SK-N-DZ (cell line): ENCODE measurements around the gene EFHB. TPM values are rescaled to one million over a fixed set of nuclear protein-coding genes. Genes with fewer than 3 reads are reported as not detected.
"Not testable (repeated sequence)": the region's sequence is repeated elsewhere in the genome, so short reads cannot be mapped to it uniquely, and the experiment has no call there.

Experiments used
- DNase-seq: peaks from one replicate; pipeline ENCODE4 v3.0.0-alpha.2; 2015; ENCODE audit warnings: low spot score
- polyA plus RNA-seq, 2 experiments: library from polyadenylated mRNA; depleted of rRNA; stranded (reverse); fragments of >200 nt; gene quantifications; 2 replicates each; pipeline ENCODE4 v1.2.3, GENCODE V29; 2014

EFHB gene, protein sequence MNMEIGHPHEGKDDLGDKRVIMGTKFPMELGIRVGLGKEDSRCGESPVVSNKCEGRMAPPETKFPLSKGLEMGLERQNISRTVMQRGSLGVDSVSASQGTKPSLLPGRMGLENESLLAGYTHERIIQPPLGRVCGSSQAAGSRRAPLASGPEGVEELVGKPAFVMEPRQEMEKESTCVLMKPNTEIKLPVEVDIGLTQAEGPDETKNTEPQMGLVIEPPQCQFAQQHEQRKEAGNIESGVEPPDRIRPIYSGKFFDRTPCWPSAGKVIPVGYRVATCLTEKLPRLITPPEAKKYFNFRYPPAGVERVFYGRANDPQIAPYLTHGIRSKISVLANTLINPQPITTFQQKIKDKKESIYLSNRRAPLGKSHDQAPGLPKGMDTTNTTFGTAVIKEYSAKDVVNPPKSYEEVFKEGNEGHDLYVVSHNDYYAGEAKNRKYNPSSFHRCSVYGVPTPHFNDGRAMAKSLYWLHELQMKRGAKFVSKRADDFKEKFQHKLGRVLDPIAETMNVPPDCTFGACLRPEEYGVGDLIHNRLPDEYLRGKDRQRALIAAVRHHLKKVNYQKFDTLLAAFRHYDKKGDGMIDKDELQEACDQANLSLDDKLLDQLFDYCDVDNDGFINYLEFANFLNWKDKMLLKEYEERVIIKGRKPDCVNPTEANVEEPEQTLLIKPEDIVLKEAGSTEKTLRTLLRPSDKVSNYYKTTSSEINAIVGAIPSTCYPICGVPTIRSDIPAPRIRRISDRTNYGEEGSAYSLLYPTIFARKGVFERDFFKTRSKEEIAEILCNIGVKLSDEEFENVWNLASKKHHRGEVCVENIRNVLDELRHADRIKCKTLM
- polyA plus RNA-seq (2014; cell fraction: cytosol; rRNA removed) = 0.08 and 0.34 TPM in 2 replicates
- polyA plus RNA-seq (2014; cell fraction: nucleus; rRNA removed) = 0.05 TPM in 1 of 2 replicates, not detected in the other

DNA sequence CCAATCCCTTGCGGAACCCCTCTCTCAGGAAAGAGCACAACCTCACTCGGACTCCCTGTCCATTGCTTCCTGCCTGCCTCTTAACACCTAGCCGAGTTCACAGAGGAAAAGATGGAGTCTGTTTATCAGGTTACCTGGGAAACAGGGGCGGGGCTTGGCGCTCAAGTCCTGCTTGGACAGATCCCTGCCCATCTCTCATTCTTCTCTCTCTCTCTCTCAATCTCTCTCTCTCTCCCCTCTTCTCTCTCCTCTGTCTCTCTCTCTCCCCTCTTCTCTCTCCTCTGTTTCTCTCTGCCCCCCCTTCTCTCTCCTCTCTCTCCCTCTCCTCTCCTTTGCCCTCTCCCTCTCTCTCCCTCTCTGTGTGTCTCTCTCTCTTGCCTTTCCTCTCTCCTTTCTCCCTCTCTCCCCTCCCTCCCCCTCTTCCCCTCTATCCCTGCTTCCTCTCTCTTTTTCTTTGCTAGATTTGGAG, at the start of gene EFHB:
Gene EFHB (minus strand): TSS at position 120 of the 469 bp plus-strand sequence. CDS start 199 bp downstream, outside the sequence.
- DNase-seq = peak; percentile 63

DNA sequence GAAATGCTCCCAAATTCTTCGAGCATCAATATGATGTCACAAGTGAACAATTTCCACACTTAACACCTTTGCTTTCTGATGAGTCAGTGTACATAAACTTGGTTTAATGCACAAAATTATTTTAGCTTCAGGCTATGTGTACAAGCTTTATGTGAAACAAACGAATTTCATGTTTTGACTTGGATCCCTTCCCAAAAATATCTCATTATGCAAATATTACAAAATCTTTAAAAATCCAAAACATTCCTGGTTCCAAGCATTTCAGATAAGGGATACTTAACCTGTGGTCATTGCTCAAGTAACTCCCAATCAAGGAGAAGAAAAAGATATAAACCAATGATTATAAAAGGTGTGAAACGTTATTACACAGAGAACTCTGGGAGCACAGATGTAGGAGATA, 38.0 kb upstream of the EFHB start:
- no peak for DNase-seq

DNA sequence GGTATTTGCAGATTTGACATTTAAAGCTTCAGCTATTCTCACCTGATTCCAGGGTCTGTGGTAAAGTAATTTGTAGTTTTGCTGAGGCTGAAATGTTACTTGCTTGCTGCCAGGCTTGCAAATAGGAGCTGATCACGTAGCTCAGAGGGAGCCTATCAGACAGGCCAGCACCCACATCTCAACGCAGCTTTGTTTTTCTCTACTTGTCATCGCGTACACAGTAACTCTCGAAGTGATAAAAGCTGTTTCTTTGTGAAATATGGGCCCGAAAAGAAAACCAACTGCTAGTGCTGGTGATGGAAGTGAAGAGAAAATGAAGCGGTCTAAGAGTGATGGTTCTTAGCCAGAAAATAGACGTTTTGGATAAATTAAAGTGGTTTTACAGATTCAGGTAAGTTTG, 36.3 kb upstream of the EFHB start:
- DNase-seq = no peak

DNA sequence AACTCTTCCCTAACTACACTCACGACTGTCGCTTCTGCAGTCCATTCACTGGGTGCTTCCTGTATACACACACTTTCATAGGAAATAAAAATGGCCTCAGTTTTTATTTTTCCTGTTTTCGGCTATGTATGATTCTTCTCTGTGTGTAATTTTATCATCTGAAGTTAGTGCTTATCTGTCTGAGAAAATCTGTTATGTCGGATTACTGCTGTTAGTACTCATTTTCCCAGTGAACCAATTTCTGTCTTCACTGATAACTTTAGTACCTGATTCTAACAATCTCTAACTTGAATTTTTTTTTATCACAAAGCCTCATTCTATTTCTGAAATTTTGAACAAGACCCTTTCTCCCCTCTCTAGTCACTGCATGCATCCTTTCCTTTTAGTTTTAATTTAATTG, 33.8 kb upstream of the EFHB start:
- no peak for DNase-seq

DNA sequence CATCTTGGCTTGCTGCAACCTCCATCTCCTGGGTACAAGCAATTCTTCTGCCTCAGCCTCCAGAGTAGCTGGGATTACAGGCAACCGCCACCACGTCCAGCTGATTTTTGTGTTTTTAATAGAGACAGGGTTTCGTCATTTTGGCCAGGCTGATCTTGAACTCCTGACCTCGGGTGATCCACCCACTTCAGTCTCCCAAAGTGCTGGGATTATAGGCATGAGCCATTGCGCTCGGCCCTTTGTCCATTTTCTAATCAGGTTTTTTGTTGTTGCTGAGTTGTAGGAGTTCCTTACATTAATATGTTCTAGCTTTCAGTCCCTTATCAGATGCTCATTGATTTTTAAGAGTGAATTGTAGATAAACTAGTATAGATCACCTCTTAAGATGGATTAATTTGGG, 33.2 kb upstream of the EFHB start:
- no peak for DNase-seq

DNA sequence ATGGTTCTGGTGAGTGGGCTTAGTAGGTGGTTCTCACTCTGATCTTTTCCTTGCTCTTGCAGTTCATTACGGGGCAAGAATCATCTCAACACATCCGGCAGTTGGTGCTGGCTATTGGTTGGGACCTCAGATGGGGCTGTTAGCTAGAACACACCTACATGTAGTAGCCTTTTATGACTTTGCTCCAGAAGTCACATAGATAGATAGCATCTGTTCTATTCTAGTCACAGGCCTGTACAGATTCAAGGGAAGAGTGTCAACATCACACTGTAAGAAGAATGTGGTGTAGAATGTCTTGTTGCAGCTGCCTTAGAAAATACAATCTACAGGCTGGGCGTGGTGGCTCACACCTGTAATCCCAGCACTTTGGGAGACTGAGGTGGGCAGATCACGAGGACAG, 27.9 kb upstream of the EFHB start:
- DNase-seq = no peak

DNA sequence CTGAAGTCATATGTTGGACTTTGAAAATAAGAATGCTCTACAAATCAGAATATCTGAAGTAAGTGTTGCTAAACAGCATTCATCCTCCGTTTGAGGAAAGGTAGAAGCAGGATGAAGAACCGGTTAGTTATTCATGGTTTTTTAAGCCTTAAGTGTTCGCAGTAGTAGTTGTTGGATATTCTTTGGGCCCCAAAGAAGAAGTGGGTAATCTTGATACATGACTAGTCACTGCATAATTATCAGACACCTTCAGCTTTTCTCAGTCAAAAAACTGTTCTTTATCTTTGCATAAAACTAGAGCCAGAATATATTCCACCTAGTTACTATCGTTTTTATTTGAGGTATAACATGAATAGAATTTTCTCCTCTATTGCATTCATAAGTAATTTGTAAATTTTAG, 26.7 kb upstream of the EFHB start:
- DNase-seq = no peak

DNA sequence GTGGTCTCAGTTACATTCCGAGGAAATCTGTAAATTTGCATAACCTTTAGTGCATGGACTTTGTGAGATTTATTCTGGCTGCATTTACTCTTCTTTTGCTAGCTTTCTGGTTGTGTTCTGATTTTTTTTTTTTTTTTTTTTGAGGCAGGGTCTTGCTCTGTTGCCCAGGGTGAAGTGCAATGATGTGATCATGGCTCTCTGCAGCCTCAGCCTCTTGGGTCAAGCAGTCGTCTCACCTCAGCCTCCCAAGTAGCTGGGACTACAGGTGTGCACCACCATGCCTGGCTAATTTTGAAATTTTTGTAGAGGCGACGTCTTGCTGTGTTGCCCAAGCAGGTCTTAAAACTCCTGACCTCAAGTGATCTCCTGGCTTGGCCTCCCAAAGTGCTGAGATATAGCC, 25.5 kb upstream of the EFHB start:
- DNase-seq = no peak

DNA sequence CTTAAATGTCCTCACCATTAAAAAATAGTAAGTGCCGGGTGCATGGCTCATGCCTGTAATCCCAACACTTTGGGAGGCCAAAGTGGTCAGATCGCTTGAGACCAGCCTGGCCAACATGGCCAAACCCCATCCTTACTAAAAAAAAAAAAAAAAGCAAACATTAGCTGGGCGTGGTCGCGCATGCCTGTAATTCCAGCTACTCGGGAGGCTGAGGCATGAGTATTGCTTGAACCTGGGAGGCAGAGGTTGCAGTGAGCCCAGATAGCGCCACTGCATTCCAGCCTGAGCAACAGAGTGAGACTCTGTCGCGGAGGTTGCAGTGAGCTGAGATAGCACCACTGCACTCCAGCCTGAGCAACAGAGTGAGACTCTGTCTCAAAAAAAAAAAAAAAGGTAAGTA, 23.3 kb upstream of the EFHB start:
- not testable (repeated sequence) for DNase-seq

DNA sequence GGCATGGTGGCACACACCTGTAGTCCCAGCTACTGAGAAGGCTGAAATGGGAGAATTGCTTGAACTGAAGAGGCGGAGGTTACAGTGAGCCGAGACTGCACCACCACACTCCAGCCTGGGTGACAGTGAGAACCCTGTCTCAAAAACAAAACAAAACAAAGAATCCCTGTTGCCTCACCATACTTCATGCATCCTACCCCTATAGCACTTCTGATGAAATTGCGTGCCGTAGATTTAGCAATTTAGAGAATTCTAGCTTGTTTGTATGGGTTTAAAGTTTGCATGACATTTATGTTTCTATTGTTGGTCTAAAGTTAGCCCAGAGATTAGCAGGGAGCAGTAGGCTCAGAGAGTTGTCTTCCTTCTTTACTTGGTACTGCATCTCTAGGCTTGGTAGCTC, 20.7 kb upstream of the EFHB start:
- no peak for DNase-seq

DNA sequence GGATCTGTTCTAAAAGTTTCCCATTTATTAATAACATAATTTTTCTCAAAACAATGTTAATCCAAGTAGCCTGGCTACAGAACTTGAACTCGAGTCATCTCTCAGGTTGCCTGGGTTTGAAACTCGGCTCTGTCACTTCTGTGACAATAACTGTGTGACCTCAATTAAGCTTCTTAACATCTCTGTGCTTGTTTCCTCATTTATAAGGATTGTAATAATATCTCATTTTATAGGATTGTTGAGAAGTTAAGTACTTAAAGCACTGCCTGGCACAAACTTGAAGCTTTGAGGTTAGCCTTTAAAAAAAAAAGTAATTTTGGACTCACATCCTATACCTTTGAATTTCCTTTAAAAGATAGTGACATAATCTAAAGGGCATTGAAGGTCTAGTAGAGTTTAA, 16.3 kb upstream of the EFHB start:
- DNase-seq = no peak

DNA sequence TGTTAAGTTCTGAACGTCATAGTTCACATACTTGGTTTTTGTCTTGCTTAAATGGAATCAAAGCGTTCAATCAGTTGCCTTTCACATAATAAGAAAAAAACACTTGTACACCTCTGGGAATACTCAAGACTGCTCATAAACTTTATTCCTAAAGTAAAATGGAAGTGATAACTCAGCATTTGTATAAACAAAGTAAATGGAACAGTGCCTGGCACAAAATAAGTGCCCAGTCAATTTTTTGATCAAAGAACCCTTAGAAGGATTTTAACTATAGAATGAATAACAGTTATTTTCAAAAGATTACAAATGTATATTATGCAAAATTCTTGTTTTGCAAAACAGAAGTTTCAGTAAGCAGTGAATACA, 14.2 kb upstream of the EFHB start:
- no peak for DNase-seq

DNA sequence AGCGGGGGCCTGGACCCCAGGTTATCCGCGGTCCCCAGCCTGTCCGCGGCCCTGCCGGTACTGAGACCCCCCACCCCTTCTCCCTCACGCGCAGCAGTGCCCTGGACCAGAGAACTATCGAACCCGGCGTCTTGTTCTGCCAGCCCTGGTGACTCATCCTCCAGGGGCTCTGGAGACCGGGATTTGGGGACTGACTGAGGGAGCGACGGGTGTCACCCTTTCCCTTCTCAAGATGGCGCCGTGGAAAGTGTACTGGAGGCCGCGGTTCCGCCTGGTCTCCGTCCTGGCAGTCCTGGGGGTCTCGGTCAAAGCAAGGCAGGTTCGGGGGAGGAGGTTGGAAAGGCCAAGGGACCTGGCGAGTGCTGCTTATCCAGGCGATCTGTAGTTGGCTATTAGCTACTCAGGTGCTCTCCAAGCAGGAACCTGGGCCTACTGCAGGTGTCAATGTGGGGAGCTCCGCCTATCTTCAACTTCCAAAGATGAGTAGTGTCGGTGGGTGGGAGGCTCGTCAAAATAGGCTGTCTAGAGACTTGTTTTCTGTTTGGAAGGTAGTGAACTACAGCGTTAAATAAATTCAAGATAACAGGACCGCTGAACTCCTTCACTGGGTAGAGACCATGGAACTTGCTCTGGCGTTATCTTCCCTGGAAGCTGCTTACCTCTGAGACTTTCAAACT, 13.7 kb upstream of the EFHB start:
- DNase-seq = peak; percentile 44

DNA sequence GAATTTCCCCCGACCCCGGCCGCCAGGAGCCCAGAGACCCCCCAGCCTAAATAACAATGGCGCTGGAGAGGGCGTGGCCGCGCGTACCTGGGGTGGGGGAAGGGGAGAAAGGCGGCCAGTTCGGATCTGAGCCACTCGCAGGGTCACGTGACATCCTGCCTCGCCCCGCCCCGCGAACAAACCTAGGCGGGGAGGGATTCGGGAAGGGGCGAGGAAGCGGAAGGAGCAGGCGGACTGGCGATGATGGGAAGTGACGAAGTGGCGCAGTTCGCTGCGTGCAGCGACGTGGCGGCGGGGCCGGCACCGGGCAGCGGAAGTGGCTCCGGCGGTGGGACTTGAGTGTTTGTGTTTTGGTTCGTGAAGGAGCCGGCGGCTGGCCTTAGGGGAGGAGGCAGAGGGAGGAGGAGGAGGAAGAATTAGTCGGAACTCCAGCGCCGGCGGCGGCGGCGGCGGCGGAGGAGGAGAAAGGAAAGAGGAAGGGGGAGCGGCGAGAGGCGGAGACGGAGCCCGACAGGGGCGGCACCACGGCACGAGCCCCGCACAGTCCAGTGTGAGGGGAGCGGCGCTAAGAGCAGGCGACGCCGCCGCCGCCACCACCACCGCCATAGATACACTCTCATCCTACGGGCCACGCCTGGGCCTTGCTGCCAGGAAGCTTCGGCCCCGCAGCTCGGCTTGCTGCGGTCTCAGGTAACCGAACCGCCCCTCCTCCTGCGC, 13.0 kb upstream of the EFHB start, which contains the start of gene RAB5A:
Gene RAB5A (plus strand): TSS at position 266 of the 717 bp plus-strand sequence. CDS start 3,802 bp downstream, outside the sequence.
- peak; percentile 99 for DNase-seq

DNA sequence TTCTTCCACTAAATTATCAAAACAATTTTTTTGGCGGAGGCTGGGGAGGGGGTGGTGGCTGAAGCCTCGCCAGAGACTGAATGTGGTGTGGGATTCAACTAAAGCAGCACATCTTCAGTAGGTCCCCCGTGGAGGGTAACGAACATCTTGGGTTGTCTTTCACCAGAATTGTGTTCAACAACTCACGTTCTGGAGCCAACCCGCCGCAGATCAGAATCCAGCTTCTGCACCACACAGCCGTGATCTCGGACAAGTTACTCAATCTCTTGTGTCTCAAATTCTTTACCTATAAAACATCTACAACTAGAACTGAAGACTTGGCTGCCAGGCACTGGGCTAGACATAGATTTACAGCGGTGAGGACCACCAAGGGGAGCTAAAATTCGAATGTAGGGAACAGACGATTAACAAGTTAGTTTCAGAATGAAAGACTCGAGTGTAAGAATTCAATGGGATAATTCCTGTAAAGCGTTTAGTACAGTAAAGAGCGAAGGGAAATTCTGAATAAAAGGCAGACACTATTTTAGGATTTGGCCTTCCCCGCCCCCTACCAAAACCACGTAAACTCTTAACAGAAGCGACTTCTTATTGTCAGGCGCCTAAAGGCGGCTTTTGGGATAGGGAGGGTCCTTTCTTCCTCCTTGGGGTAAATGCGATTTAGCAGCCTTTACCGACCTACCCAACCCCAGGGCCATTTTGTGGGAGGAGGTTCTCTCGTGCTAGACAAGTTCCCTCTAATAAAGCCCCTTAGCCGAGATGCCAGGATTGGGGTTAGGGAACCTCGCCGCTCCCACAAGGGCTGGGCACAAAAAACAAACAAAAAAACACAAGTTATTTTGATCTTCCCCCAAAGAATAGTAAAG, 12.2 kb upstream of the EFHB start:
- DNase-seq = no peak

DNA sequence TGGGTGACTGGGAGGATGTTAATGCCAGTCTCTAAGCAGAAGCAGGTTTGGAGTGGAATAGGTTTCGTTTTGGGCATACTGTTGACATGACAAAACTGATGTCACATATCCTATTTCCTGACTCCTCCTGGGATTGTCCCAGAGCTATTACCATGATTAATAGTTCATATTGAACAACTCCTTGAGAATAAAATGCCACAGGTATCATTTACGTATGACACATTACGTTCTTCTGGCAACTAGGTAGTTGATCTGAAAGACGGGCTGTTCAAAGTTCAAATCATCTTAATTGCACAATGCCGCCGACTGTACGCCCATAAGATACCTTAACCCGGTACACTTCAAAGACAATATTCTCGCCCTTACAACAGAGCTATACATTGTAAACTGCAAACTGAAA, 11.5 kb upstream of the EFHB start:
- no peak for DNase-seq

DNA sequence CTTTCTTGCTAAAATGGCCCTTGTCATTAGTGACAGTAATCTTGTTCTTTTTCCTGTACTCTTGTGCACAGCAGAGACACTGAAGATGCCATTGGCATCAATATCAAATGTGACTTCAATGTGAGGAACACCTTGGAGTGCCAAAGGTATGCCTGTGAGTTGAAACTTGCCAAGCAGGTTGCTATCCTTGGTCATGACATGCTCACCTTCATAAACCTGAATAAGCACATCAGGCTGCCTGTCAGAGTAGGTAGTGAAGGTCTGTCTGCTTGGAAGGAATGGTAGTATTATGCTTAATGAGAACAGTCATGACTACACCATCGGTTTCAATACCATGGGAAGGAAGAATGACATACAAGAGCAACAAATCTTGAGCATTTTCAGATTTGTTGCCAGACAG, 6.6 kb upstream of the EFHB start:
- DNase-seq = no peak

DNA sequence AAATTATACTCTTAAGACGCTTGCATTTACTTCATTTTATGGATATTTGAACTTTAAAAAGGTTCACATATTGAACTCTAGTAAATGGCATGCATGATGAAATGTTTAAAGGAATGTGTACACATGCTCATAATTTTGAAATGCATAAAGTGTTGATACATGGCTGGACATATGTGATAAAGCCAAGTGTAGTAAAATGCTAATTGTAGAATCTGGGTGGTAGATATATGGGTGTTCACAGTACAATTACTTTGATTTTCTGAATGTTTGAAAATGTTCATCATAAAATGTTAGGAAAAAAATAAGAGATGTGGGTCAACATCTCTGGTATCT, 4.2 kb upstream of the EFHB start:
- DNase-seq = no peak

DNA sequence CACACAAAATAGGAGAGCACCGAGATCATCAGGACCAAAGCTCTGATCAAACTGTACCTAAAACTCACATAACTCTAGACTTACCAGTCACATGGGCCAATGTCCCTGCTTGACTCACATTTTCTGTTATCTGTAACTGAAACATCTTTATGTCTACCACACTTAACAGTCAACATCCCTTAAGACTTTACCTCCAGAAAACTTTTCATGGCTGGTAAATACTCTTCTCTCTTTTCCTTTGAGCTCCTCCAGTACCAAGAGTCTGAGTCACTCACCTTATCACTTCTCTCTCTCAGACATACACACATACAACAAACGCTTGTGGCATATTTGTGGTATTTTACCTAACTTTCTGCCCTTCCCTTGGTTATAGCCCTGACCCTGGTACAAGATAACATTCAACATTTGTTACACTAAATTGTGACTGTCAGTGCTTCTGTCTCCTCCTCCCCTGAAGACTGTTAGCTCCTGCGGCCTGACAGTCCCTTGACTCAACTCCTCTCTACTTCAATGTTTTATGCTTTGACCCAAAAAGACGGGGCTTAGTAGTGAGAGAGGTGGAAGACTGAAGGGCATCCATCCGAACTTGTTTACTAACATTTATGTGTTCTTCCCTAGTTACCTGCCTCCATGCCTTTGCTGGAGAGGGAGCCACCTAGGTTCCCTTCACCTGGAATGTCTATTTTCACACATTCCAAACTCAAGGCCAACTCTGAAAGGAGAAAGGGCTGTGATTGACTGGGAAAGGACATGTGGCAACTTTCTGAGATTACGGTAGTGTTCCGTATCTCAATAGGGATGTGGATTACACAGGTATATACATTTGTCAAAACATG, 3.7 kb upstream of the EFHB start:
- no peak for DNase-seq
